Glomerular endothelial cell (primary cell): Measurements from ENCODE around the gene ZNF579. TPM values are rescaled to one million over a fixed set of nuclear protein-coding genes. Genes with fewer than 3 reads are reported as not detected.

Source experiments
- total RNA-seq: library from RNA; depleted of rRNA; stranded (reverse); fragments of >200 nt; gene quantifications from 2 replicates; pipeline ENCODE4 v1.2.3, GENCODE V29; 2015

The ZNF579 gene
- total RNA-seq, 1 donor from 2014 or later: 9.5 TPM

Other genes with a start within 250 kb of the ZNF579 start
- 8.0 and 12.8 TPM in 2 replicates for gene KMT5C, start 241.0 kb downstream of the ZNF579 start, total RNA-seq
- not detected in 2 replicates for gene COX6B2, start 226.1 kb downstream of the ZNF579 start, total RNA-seq
- not detected in 2 replicates for gene GARIN5B, start 217.6 kb downstream of the ZNF579 start, total RNA-seq
- 3.1 and 6.8 TPM in 2 replicates for gene IL11, start 210.4 kb downstream of the ZNF579 start, total RNA-seq
- gene TMEM190, start 204.0 kb downstream of the ZNF579 start, total RNA-seq: not detected in 2 replicates
- gene TMEM238, start 196.6 kb downstream of the ZNF579 start, total RNA-seq: 0.58 and 1.3 TPM in 2 replicates
- gene RPL28, start 194.9 kb downstream of the ZNF579 start, total RNA-seq: 597 and 618 TPM in 2 replicates
- 64.2 and 82.3 TPM in 2 replicates for gene UBE2S, start 173.1 kb downstream of the ZNF579 start, total RNA-seq
- gene SHISA7, start 137.5 kb downstream of the ZNF579 start, total RNA-seq: not detected in 2 replicates
- 52.1 and 73.1 TPM in 2 replicates for gene ISOC2, start 119.2 kb downstream of the ZNF579 start, total RNA-seq
- gene C19orf85, start 116.1 kb downstream of the ZNF579 start, total RNA-seq: not detected in 2 replicates
- 3.8 and 10.1 TPM in 2 replicates for gene ZNF628, start 104.2 kb downstream of the ZNF579 start, total RNA-seq
- 26.4 and 42.5 TPM in 2 replicates for gene NAT14, start 95.7 kb downstream of the ZNF579 start, total RNA-seq
- gene SSC5D, start 92.4 kb downstream of the ZNF579 start, total RNA-seq: 2.4 and 2.9 TPM in 2 replicates
- not detected in 2 replicates for gene SBK2, start 43.7 kb downstream of the ZNF579 start, total RNA-seq
- 1.3 and 1.5 TPM in 2 replicates for gene SBK3, start 35.3 kb downstream of the ZNF579 start, total RNA-seq
- 4.4 and 4.7 TPM in 2 replicates for gene FIZ1, start 18.7 kb upstream of the ZNF579 start, total RNA-seq
- 24.6 and 42.1 TPM in 2 replicates for gene ZNF524, start 19.4 kb upstream of the ZNF579 start, total RNA-seq
- 5.7 and 13.1 TPM in 2 replicates for gene ZNF865, start 24.8 kb upstream of the ZNF579 start, total RNA-seq
- gene ZNF784, start 43.7 kb upstream of the ZNF579 start, total RNA-seq: 2.0 and 3.9 TPM in 2 replicates
- gene ZNF580, start 60.2 kb upstream of the ZNF579 start, total RNA-seq: 18.3 and 28.9 TPM in 2 replicates
- 22.8 and 39.4 TPM in 2 replicates for gene ZNF581, start 62.8 kb upstream of the ZNF579 start, total RNA-seq
- gene CCDC106, start 67.4 kb upstream of the ZNF579 start, total RNA-seq: 24.0 and 28.7 TPM in 2 replicates
- 111 and 150 TPM in 2 replicates for gene U2AF2, start 74.2 kb upstream of the ZNF579 start, total RNA-seq
- gene EPN1, start 94.4 kb upstream of the ZNF579 start, total RNA-seq: 162 and 201 TPM in 2 replicates
- not detected in 2 replicates for gene NLRP9, start 157.6 kb upstream of the ZNF579 start, total RNA-seq
- not detected in 2 replicates for gene RFPL4A, start 178.2 kb upstream of the ZNF579 start, total RNA-seq
- gene RFPL4AL1, start 188.3 kb upstream of the ZNF579 start, total RNA-seq: not detected in 2 replicates